ENCODE data around the gene CSTF3. TPM values are rescaled to one million over a fixed set of nuclear protein-coding genes. Genes with fewer than 3 reads are reported as not detected.
A peak's percentile ranks its signal among the peaks of the same experiment; 100 is the strongest.

The CSTF3 gene
- total and polyA plus RNA-seq, 2 of the 4 experiments (the other 2 are of a cell fraction), result 14.5 to 23.4 TPM

- ATAC-seq (ENCODE audit: low read depth), result peak; percentile 83
- H2BK5ac ChIP-seq (ENCODE audit: low read depth, low read length, poor library complexity, severe bottlenecking), result peak overlapping the region; percentile 77
- H3K9me1 ChIP-seq (ENCODE audit: insufficient read depth, low read length), result peaks cover 6% of the 10 kb centered on the region; the same call in 1 of the 2 replicates
- no peak overlapping the region for H2AK9ac ChIP-seq (replicated peaks; ENCODE audit: low read depth, low read length, poor library complexity)
- H2AK5ac ChIP-seq (ENCODE audit: low read depth, low read length), result no peak overlapping the region
- H2BK15ac ChIP-seq (ENCODE audit: low read depth, low read length), result no peak overlapping the region
- no CpG with 5 or more reads among the region's 4 CpGs for WGBS, 2 experiments (ENCODE audit: extremely low coverage in 2 of 2, insufficient read length in 1 of 2)
- intact Hi-C loops (cut with micrococcal nuclease) (no loop called here), dilution Hi-C loops (cut with HindIII; ENCODE audit: low sequenced_read_pairs, unreplicated experiment) (no loop called here), in situ Hi-C loops (cut with MboI; ENCODE audit: low sequenced_read_pairs) (loop anchor here (5.0 kb wide), 1 partner anchor 159 kb away; no protein-coding TSS in a partner anchor)
- no peaks in the 10 kb centered on the region for H3K9me3 ChIP-seq (ENCODE audit: control insufficient read depth, insufficient read depth, low read length)
- H3K27me3 ChIP-seq (ENCODE audit: control insufficient read depth, insufficient read depth, low read length), result no peaks in the 10 kb centered on the region
- no peak overlapping the region for H2BK20ac ChIP-seq (ENCODE audit: low read depth, low read length)
- no peak overlapping the region for H2AFZ ChIP-seq (replicated peaks; ENCODE audit: low read length, poor library complexity)
- no peak overlapping the region for H3K18ac ChIP-seq (ENCODE audit: low read depth, low read length)
- H4K8ac ChIP-seq (ENCODE audit: low read depth in 2 of 2, low read length in 2 of 2), result no peak overlapping the region
- no peaks in the 10 kb centered on the region for H4K20me1 ChIP-seq (ENCODE audit: insufficient read depth, low read length)
- BruUV-seq (replicated peaks), result no TSS peak
- ChIA-PET POLR2A (ENCODE audit: unreplicated experiment) (no interaction called here), CTCF (no interaction called here)
- H3K4me1 ChIP-seq (ENCODE audit: control insufficient read depth, insufficient read depth, low read length), result peaks cover 9% of the 10 kb centered on the region
- H3K27ac ChIP-seq (ENCODE audit: insufficient read depth, low read length), result no peak overlapping the region; the same call in 1 of the 2 replicates
- no peak overlapping the region for H3K9ac ChIP-seq (ENCODE audit: low read depth, low read length)
- no peak overlapping the region for H4K91ac ChIP-seq (ENCODE audit: insufficient read depth, low read depth, low read length)
- H3K14ac ChIP-seq (replicated peaks; ENCODE audit: low read depth, low read length), result no peak overlapping the region
- no peaks in the 10 kb centered on the region for H3K36me3 ChIP-seq (ENCODE audit: control insufficient read depth, insufficient read depth, low read length)
- peaks cover 4 to 6% of the 10 kb centered on the region in 2 experiments; a peak in 3 of 4 replicates for H3K79me1 ChIP-seq (ENCODE audit: low read depth in 1 of 2, low read length in 2 of 2)
- no peak overlapping the region for H3K4me3 ChIP-seq (ENCODE audit: insufficient read depth, low read depth, low read length)
- H3K23ac ChIP-seq (ENCODE audit: low read depth, low read length), result no peak overlapping the region
- no peak overlapping the region for H2BK120ac ChIP-seq (ENCODE audit: low read depth, low read length)
- peak; percentile 77 for DNase-seq
- no peak for TF ChIP-seq NFE2L2 (IDR thresholded peaks at IDR 0.05; ENCODE audit: low read depth, low read length)
- TF ChIP-seq RCOR1 (IDR thresholded peaks at IDR 0.05; ENCODE audit: insufficient replicate concordance, low read length), result no peak
- no peak for TF ChIP-seq SMC3 (IDR thresholded peaks at IDR 0.05; ENCODE audit: low read depth, low read length)
- no peak for TF ChIP-seq USF2 (IDR thresholded peaks at IDR 0.05; ENCODE audit: low read depth, low read length)
- no peak for TF ChIP-seq CHD1 (IDR thresholded peaks at IDR 0.05; ENCODE audit: low read depth, low read length)
- no peak for TF ChIP-seq ELK1 (IDR thresholded peaks at IDR 0.05; ENCODE audit: borderline replicate concordance, low read depth, low read length)
- no peak for TF ChIP-seq MXI1 (IDR thresholded peaks at IDR 0.05; ENCODE audit: borderline replicate concordance, low read depth, low read length)
- TF ChIP-seq FOS (IDR thresholded peaks at IDR 0.05; ENCODE audit: low read depth, low read length), result no peak
- no peak for TF ChIP-seq POLR2A (IDR thresholded peaks at IDR 0.05; ENCODE audit: low read depth, low read length)
- no peak for TF ChIP-seq MAZ (IDR thresholded peaks at IDR 0.05; ENCODE audit: borderline replicate concordance, low read depth, low read length)
- no peak for TF ChIP-seq CEBPB (IDR thresholded peaks at IDR 0.05; ENCODE audit: low read depth, low read length)
- no peak for TF ChIP-seq BHLHE40 (IDR thresholded peaks at IDR 0.05; ENCODE audit: low read depth, low read length)
- TF ChIP-seq RAD21 (IDR thresholded peaks at IDR 0.05; ENCODE audit: low read length), result no peak
- H3K56ac ChIP-seq (ENCODE audit: extremely low read depth, insufficient read depth, low read length), result no peak overlapping the region
- no peak overlapping the region for H3K4me2 ChIP-seq (ENCODE audit: low read depth, low read length)
- H4K5ac ChIP-seq (ENCODE audit: low read depth, low read length), result no peak overlapping the region
- no peak overlapping the region for H3K4ac ChIP-seq (ENCODE audit: low read depth, low read length)
Observed at GRCh38 chr11:33168709-33169200, 7.5 kb upstream of the CSTF3 start.
